ENCODE data around the gene SGMS1. TPM values are rescaled to one million over a fixed set of nuclear protein-coding genes. Genes with fewer than 3 reads are reported as not detected.

Gene SGMS1
- total RNA-seq, 1 donor from 2014 or later: 78.8 TPM

DNA sequence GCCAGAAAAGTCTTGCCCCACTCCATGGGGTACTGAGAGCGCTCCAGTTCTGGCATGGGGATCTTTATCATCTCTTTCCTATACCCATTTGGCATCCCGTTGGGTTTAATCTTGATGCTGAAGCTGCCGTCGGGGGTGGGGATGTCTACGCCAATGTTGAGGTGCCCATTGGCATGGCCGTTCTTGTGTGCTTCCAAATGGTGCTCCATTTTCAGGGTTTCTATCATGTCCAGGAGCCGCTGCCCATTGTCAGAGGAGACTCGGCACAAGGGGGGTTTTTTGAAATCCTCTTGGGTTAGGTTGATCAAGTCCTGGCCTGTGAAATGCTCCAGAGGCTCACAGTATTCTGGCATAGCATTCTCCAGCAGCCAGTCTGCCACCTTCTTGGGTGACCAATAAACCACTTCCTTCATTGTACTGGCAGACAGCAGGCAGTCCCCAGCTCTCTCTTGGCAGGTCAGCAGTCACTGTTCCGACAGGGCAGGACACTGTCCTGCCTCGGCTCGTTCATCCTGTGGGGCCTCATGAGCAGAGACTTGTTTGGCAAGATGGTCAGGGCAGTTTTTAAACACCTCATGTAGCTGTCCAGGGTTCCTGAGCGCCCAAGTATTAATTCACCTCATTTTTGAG is 279.9 kb downstream of the SGMS1 start:
- no peak for DNase-seq (ENCODE audit: low spot score)

DNA sequence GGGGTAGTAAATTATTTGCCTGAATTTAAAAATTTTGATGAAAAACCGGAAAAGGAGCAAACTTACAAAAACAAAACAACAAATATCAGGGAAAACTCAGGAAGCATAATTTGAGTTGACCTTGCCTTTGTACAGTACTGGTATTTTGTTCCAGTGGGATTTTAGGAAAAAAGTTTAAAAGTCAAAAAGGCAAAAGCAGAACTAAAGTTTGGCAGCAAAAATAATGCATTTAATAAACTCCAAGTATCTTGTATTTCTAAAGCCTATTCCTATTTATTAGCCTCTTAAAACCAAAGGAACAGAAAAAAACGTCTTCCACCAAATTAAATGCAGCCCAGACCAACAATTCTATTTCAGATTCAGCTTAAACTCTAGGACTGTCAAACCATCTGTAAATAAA is 281.8 kb downstream of the SGMS1 start:
- no peak for DNase-seq (ENCODE audit: low spot score)

DNA sequence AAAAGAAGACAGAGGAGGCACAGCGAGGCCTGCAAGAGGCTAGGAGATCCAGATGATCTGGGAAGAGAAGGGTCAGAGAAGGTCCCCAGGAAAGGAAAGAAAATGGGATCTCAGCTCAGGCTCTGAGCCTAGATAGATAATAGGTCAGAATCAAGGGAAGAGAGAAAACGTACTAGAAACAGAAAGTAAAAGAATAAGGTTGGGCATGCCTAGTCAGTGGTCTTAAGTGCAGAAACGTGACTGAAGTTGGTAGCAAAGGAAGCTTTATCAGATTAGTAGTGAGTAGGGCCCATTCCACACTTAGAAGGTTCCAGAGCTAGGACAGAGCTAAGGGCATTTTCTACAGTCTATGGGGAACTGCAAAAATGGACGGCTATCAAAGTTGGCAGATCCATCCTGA is 287.6 kb downstream of the SGMS1 start:
- no peak for DNase-seq (ENCODE audit: low spot score)

DNA sequence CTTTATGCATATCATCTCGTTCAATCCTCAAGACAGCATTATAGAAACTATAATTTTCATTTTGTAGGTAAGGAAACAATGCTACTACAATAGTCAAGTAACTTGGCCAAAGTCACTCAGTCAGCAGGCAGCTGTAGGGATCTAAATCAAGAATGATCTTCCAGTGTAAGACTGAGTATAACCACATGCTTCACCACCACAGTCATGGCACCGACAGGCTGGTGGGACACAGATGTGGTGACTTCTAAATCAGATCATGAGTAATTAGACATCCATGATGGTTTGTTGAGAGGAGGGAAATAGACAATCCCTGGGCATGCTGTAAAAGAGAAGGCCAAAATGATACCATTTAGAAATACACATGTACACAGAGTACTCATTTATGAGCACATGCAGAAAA is 288.4 kb downstream of the SGMS1 start:
- no peak for DNase-seq (ENCODE audit: low spot score)

DNA sequence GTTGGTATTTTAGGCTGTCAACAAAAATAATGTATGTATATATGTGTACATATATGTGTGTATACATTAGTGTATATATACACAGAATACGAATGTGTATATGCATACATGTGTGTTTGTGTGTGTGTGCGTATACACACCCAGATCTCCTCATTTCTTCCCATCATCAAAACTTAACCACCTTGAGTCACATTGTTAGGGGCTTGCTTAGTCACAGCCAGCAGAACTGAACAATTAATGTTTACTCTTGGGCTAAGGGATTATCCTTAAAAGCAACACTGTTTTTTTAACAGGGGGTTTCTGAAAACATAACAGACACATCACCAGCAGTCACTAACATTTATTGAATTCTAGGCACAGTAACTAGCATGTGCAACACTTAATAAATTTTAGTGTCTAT is 289.5 kb downstream of the SGMS1 start:
- DNase-seq (ENCODE audit: low spot score): no peak

DNA sequence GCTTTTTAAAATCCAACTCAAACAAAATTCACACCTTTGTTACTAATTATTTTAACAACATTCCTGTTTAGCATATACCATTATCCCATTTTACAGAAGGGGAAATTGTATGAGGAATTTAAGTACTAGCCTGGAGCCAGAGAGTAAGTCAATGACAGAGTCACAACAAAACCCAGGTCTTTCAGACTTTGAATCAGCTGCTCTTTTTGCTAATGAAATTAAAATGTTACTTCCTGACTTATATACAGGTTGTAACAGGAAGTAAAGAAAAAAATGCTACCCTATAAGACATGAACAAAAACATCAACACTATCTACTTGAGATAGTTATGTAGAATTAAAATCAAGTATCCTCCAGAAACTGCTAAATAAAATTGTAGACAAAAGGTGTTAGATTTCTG is 289.9 kb downstream of the SGMS1 start:
- DNase-seq (ENCODE audit: low spot score): no peak

DNA sequence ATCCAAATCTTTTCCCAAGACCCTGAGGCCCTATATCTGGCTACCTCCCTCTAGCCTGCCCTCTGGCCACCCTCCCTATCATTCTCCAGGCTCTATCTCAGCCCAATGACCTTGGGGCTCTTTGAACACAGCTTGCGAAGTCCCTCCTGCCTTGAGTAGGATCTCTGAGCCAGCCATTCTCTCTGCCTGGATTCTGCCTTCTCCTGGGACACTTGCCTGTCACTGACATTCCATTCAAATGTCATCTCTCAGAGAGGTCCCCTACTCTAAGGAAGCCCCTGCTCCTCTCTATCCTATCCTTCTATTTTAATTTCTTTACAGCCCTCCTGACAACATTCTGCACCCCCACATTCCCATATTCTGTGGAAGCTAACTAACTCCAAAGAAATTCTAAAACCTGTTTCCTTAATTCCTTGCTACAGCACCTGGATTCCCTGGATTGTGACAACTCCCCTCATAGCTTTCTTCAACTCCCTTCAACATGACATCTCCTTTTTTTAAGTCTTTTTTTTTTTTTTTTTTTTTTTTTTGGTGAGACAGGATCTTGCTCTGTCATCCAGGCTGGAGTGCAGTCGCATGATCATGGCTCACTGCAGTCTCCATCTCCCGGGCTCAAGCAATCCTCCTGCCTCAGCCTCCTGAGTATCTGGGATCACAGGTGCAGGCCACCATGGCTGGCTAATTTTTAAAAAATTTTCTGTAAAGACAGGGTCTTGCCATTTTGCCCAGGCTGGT is 291.5 kb downstream of the SGMS1 start:
- no peak for DNase-seq (ENCODE audit: low spot score)

DNA sequence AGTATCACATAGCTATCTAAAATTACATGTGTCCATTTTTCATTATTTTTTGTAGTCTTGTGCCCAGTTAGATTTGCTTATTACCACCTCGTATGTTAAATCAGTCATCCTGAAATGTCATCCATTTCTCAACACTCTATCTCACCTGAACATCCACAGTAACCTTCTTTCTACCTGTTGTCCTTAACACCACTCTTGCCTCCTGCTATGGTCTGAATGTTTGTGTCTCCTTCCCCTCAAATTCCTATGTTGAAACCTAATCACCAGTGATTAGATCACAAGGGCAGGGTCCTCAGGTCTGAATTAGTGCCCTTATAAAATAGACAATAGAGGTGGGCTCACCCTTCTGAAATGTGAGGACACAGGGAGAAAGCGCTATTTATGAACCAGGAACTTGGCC is 292.3 kb downstream of the SGMS1 start:
- DNase-seq (ENCODE audit: low spot score): no peak

DNA sequence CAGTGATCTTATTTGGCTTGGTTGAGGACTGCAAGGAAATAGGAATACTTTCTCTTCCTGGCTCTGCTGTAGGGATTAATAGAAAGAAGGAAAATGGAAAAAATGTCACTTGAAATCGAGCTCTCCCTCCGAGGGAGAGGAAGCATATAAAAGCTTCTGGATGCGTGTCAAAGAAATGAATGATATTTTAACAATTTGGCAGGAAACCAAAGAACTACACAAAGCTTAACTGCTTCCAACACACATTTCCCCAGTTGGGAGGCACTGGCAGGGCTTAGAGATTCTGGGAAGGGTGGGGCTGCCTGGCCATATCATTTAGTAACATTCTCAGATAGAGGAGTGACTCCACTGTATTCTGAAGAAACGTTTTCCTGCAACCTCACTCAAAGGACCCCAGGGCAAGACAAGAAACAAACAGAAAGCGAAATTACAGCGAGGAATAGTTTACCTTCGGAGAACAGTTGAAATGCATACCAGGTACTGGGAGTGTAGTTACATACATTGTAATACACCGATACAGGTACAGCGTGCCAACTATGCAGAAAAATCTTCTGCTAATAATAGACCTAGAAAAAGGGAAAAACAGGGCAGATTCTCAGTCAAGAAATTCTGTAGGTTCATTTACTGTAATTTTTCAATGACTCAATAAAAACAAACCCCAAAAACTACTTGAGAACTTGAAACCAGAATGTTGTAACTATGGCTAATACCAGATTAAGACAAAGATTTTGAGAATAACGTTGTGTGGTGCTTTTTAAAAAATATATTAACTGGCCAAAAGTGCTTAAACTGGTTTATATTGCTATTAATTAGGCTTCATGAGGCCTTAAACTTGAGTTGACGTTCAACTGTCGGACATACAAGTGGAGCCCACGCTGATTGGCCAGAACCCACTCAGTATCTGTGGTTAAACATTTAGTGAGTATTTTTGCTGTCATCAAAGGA is 296.7 kb downstream of the SGMS1 start:
- DNase-seq (ENCODE audit: low spot score): peak; percentile 59

DNA sequence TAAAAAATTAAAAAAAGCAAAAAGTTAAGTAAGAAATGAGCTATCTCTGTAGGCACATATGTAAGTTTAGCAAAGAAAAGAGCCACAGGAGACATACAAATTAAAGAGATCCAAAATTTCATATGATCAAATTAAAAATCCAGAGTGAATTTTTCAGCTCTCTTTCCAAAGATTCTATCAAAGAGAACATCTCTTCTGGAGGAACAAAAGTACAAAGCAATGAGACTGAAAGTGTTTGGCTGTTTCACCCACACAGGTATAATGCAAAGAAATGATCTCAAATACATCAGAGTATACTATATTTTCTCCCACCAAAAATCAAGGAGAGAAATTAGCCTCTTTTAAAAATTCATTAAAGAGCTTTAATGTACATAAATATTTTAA is 297.6 kb downstream of the SGMS1 start:
- no peak for DNase-seq (ENCODE audit: low spot score)

DNA sequence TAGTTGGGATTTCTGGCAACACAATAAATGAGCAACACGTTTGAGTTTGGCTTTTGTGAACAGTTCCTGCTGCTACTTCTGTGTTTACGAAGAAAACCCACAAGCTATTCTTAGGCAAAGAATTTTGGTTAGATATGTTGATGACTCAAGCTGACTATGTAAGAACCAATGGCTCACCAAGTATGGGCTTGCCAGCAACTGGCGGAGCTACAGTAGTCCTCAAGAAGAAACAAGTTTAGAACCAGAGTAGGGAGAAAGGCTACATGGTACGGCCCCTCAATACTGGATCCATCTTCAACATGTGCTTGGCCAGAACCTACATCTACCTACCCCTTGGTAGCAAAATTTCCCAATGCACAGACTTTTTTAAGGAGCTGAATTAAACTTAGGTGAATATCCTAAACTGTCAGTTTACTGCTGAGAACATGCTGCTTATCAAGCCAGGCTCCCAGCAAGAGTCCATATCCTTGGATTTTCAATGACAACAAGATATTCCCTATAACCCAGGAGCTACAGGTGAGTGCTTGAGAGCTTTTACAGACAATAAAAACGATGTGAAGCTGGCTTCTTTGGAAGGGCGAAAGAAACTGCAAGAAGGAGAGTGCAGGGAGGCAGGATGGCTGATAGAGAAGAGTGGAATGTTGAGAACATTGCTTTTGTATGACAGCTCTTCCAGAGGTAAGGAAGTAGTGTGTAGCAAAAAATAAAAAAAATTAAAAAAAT is 298.1 kb downstream of the SGMS1 start:
- DNase-seq (ENCODE audit: low spot score): peak; percentile 69

DNA sequence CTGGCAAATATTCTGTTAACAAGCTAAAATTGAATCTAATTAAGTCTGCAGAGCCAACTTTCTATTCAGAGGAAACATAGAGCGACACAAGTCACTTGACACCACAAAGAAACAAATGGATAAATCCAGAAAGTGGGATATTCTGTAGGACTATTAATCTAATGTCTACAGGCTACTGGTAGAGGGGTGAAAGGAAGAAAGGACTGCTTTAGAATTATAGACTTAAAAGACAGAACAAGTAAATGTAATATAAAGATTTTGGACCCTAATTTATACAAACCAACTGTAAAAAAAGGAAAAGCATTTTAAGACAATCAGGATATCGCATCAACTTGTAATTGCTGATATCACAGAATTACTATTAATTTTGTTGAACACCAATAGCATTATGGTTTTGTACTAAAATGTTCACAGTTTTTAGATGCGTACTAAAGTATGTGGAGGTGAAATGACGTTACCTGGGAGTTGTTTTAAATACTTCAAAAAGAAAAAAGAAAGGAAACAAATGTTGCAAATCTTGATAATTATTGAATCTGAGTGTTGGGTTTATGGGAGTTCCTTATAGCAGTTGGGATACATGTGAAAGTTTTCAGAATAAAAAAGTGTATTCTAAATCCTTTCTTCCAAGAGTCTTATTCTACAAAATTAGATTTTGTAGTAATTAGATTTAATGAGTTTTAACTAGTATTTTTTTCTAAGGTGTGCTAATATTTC is 298.9 kb downstream of the SGMS1 start:
- DNase-seq (ENCODE audit: low spot score): no peak

DNA sequence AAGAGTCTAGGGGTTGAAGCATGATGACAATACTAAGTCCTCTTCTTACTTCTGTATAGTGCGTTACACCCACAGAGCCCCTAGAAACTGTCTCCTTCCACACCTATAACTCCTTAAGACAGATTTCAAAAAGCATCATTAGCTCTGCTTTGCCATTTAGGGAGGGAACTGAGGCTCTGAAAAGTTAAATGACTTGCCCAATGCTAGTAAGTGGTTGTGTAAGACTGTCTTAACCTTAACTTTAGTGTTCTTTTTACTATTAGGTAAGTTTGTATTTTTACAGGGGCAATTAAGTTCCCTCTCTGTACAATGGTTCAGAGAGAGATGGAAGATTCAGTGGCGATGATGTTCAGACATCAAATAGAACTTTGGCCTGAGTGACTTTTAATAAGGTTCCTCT is 299.7 kb downstream of the SGMS1 start:
- DNase-seq (ENCODE audit: low spot score): no peak

DNA sequence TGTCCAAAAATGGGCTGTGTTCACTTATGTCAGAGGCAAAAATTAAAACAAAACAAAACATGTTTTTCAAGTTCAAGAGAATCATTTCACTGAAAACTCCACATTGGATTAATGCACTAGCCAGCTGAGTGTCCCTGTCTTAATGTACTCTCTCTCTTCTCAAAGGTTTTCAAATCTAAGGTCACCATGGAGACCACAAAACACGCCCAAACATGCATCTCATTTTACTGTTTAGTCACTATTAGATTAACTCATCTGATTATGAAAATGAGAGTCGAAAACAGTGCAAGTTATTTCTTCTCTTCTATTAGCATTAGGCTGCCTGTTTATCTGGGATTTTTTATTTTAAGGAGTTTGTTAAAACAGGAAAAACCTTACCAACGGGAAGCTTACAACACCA is 301.7 kb downstream of the SGMS1 start:
- no peak for DNase-seq (ENCODE audit: low spot score)

DNA sequence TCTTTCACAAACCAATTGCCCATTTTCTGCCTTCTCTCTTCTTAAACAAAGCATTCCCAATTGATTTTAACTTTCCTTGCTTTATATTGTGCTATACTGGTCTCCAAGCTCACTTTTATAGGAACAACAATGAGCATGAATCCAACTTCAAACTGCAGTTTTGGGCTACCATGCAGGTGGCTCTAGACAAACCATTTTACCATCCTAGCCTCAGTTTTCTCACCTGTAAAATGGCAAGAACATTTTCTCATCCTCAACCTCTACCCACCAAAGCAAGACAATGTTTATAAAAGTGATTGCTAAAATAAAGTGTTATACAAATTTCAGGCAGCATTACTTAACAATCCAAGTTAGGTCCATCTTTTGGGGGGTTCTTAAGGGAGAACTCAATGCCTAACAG is 305.6 kb downstream of the SGMS1 start:
- no peak for DNase-seq (ENCODE audit: low spot score)

DNA sequence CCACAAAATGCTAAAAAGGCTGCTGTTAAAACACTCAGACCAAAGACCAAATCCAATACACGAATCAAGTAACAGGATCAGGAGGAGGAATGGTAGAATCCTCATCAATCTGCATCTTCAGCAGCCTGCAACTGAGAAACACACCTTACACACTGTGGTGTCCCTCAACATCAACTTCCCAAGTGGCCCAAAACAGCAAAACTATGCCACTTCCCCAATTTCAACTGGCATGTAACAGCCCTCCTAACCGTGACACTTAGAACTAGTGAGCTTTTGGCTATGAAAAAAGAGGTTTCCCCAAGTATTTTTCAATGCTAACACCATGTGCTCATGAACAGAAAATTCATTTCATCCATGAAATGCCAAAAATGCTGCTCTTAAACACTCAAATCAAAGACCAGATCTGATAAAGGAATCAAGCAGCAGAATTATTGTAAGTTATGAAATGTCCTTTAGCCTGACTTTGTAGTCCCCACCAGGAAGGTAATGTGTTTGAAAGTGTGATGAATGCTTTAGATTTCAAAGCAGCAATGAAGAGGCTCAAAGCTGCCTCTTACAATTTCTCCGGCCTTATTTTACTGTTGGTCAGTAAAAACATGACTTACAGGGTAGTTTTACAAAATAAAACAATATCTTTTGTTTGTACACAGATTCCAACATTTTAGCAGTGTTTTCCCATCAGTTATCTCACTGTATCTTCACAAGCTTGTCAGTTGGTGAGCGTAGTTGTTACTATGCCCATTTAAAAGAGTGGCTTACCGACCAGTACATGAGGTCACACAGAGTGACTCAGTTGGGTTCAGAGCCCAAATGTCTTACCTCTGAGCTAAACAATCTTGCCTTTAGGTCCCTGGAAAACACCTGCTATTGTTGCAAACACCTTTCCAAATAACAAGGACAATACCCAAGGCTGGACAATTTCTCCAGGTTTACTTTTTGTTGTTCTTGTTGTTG is 306.8 kb downstream of the SGMS1 start:
- no peak for DNase-seq (ENCODE audit: low spot score)

DNA sequence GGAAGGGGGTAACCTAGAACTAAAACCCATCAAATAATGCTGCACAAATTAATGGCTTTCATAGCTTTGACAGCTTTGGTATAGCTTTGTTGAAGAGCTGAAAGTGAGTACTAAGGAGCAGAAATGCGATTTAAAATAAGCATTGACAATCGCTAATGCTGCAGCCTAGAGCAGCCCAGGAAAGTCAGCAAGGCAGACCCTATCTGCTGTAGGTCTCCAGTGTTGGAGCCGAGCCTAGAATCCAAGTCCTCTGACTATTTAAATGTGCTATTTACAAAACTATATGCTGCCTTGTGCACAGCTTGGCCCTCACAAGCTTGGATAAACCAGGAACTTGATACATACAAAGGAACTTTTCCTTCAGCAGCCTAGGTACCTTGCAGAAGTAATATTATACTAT is 307.6 kb downstream of the SGMS1 start:
- no peak for DNase-seq (ENCODE audit: low spot score)

DNA sequence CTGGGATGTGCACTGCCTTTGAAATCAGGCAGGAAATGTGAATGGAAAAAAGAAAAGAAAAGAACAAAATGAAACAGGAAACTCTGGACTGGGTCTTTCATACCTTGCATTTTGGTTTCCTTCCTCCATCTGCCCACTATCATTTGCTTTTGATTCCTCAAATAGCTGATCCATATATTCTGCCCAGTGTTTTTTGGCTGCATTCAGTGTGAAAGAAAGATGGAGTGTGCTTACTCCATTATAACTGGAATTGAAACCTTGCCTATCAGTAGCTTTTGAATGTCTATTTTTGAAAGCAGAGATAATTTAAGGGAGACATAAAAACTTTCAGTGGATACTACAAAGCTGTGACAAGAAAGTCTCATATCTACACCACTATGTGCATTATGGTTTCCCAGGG is 308.3 kb downstream of the SGMS1 start:
- DNase-seq (ENCODE audit: low spot score): no peak

DNA sequence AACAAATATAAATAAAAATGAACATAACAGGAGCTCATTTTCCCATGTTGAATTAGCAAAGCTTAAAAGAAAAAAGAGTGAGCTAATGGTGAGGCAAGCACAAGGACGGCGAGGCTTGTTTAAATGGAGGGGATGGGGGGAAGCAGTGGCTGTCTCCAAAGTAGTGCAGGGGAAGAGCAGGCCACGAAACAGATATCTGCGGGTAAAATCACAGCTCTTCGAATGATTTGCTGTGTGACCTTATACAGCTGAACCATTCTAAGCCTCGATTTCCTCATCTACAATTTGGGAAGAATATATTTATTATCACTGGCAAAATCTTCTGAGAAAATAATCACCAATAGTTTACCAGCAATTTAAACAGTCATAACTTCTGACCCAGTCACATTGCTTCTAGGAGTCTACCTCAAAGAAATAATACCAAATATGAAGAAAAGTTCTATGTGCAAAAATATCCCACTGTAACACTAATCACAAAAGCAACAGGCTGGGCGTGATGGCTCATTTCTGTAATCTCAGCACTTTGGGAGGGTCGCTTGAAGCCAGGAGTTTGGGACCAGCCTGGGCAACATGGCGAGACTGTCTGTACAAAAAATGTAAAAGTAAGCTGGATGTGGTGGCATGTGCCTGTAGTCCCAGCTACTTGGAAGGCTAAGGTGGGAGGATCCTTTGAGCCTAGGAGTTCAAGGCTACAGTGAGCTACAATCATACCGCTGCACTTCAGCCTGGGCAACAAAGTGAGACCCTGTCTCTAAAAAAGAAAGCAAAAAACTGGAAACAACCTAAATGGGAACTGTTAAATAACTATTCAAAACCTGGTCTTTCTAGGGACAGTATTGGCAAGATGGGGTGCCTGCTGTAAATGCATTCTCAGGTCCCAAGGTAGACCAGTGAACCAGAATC is 309.3 kb downstream of the SGMS1 start:
- DNase-seq (ENCODE audit: low spot score): no peak

Measured in ureter (tissue), 1 donor.